Posterior vena cava (tissue), 2 donors: ENCODE results near the gene BAZ2A. TPM values are rescaled to one million over a fixed set of nuclear protein-coding genes. Genes with fewer than 3 reads are reported as not detected.

Source experiments
- DNase-seq: peaks from one replicate; pipeline ENCODE4 v3.0.0-alpha.2; 2020; ENCODE audit warnings: low spot score
- intact Hi-C, 2 donors: fragments of 100-400 bp; cut with DNase I; formaldehyde crosslinking; loops; one replicate each; pipeline versions ENCODE4 v1.14.1 to v1.14.2; 2022 to 2023
- total RNA-seq, 2 donors: library from RNA; stranded (reverse); fragmentation: NEBNext Ultra II Directional; extraction: Animal tissue kit (Norgen Biotek cat#: 25700); gene quantifications; one replicate each; pipeline ENCODE4 v1.2.1, GENCODE V29; 2021
- donor health status: DM: yes; HTN: yes; CAD: no.
- donor health status: DM: yes; HTN: yes; CAD: no.

Gene BAZ2A
- total RNA-seq, 2 donors from 2014 or later, result 48.7 to 66.3 TPM

DNA sequence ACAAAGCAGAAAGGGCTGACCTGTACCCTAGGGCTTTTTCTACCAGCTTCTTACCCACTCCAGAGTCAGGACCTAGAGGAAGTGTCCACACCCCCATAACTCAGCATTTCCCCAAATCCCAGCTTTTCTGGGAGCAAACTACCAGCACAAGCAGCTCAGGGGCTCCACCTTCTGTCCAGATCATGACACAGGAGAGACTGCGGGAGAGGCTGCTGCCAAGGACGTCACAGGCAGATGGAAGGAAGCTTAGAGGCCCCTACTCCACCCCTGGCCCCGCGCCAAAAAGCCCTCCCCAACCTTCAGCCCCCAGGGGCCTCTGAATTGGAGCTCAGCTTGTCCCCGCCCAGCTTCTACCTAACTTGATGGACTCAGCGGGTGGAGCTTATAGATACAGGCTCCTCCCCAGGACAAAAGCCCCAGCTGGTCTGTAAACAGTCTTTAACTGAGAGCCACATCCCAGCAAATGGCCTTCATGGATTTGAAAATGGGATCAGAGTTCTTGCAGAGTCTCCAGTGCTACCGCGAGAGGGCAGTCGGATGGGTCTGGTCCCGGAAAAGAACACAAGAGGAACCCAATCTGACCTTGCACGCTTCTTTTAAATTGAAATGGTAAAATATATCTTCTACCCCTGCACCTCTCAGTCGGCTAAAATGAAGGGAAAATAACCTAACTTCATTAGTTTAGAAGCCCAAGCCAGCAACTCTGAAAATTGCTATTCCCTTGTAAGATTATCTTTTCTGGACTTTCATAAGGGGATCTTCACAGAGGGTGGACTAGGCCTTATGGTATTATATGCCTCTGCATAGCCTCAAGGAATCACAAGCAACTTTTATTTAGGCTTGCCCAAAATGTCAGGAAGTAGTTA, 6.8 kb upstream of the BAZ2A start:
- intact Hi-C loops, result loop anchor here in 1 of 2 donors (5.0 kb wide), 1 partner anchor 115 kb away; the partner anchor contains the start of gene RBMS2
- peak; percentile 99 for DNase-seq

DNA sequence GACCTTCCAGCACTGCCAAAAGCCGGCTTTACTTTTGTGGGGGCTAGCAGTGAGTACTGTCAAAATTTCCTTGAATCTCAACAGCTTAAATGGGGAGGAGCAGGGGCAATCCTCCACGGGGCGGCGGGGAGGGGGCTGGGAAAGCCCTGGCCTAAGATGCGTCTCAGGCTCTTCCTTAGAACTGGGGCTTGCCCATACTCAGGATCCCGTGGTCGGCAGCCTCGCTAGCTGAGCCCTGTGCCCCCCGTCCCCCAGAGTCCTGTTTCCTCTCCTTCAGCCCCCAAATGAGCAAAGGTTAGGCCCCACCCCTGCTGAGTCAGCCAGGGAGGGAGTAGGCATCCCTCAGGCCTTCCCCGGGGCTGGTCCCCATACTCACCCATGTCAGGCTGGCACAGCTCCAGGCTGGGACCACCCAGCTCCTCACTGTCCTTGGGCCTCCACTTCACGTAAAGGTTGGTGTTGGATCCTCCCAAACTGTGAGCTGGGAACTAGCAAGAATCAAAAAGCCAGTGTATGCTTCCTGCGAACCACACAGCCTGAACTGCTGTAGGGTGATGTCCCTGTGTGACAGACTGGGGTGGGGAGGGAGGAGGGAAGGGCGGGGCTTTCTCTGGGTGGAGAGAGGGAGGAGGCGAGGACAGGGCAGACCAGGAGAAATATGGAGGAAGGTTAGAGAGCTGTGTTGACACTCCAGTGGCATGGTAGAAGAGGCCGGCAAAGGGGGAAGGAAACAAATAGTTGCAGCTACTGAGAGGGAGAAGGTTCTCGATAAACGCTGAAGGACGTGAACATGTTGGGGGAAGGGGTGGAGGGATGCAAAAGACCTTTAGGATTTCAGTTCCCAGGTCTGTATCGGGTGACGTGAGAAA, 5.9 kb upstream of the BAZ2A start:
- intact Hi-C loops, result loop anchor here in 1 of 2 donors (5.0 kb wide), 1 partner anchor 114 kb away; the partner anchor contains the start of gene RBMS2
- DNase-seq, result peak; percentile 93

DNA sequence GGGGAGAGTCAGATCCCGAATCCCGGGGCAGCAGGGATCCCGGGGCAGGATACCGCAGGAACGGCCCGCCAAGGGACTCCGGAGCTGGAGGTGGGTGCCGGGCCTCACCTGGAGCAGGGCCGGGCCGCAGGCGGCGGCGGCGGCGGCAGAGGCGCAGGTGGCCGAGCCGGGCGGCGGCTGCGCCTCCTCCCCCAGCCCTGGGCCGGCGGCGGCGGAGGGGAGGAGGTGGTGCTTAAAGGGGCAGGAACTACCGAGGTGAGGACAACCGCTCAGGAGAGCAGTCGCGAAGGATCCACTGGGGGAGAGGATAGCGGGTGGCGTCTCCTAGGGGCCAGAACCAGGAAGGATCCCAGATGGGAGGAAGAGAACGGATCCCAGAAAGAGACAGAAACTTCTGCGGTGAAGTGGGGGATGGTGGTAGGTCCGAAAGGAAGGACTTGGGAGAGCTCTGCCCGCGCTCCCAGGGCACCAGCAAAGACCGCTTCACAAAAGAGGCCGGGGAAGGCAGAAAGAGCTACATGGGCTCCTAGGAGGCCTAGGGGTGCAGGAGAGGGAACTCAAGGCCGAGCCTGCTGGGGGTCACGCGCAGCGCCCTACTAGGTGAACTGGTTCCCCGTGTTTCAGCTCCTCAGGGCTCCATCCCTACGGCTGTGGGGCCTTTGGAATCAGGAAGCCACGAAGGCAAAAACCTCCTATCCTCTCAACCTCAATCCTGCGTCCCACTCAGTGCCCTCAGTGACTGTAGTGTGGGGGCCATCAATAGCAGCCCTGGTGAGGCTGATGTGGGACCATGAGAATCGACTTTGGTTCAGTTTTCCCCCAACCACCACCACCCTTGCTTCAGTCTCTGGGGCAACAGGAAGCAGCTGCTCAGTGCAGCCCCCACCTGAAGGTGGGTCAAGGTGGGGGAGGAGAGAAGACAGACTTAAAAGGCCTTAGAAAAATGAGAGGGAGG, 5.0 kb upstream of the BAZ2A start:
- DNase-seq, result peak; percentile 87

DNA sequence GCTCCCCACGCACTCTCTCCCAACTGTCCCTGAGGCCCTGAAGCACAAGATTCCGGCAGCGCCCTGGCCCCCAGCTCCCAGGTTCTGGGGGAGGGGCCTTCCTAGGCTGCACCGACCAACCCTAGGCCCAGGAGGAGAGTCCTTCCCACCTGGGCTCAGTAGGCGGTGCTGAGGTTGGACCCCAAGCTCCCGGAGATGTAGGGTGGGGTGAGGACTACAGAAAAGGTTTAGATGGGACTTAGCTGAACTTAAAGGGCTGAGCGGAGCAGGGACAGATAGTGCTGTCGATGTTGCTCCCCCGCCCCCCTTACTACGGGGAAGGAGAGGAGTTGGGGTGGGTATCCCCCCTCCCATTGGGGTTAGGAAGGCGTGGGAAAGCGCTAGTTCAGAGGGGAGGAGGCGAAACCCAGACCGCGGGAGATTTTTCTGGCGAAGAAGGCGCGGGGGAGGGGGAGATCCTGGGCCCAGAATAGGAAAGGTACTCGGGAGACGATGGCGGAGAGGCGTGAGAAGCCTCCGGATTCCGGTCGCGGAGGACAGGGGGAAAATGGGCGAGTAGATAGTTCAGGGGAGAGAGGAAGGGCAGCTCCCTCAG, 4.2 kb upstream of the BAZ2A start:
- peak; percentile 72 for DNase-seq
- intact Hi-C loops, result no loop called here

More for the DNA sequence above, 5.0 kb upstream of the BAZ2A start:
- intact Hi-C loops, result loop anchor here in 1 of 2 donors (5.0 kb wide), 1 partner anchor 113 kb away; the partner anchor contains the start of gene RBMS2

DNA sequence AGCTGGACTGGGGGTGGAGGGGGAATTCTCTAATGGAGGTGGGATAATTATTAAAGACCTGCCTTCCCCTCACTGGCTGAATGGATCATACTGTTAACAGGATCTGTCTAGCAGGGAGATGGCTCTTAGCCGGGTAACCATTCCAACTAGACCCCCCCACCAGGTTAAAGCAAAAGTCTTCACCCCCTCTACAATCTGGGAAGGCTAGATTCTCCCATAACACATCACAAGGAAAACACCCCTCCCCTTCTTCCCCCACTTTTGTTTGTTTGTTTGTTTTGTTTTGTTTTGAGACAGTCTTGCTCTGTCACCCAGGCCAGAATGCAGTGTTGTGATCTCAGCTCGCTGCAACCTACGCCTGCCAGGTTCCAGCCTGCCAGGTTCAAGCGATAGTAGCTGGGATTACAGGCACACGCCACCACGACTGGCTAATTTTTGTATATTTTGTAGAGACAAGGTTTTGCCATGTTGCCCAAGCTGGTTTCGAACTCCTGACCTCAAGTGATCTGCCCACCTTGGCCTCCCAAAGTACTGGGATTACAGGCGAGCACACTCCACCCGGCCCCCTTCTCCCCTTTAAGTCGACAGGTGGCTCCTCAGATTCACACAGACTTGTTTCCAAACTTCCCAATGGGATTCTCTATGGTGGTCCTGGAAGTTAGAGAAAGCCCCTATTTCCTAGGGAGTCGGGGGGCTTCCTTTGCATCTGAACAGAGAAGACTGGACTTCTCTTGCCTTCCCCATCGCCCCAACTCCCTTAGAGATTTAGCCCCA, 3.5 kb upstream of the BAZ2A start:
- intact Hi-C loops, result no loop called here
- no peak for DNase-seq

DNA sequence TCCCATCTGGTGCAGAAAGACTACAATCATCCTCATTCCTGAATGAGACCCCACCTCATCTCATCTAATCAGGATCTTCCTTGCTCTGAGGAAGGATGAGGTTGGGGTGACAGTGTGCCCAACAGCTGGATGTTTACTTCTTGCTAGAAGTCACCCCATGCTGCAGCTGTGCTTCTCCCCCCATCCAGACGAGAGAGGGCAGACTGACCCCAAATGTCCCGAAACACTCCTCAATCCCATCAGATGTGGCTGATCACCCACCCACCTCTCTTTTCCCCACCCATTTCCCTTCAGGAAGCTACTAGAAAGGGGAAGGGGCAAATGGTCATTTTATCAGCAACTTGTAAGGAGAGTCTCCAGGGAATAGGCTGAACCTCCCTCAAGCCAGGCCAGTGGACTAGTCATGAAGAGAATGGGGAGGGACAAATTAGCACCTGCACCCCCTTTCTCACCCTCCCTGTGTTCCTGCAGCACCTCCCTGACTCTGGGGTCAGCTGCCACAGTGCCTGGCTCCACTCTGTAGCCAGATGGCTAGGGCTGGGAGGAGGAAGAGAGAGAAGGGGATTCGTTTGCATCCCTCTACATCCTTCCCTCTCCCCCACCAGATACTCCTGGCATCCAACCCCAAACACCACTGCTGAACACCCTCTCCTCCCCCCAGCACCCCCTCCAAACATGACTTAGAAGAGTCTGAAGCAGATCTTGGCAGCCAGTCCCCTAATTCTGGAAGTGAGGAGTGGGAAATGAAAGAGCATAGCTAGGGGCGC, 2.8 kb upstream of the BAZ2A start:
- intact Hi-C loops, result no loop called here

DNA sequence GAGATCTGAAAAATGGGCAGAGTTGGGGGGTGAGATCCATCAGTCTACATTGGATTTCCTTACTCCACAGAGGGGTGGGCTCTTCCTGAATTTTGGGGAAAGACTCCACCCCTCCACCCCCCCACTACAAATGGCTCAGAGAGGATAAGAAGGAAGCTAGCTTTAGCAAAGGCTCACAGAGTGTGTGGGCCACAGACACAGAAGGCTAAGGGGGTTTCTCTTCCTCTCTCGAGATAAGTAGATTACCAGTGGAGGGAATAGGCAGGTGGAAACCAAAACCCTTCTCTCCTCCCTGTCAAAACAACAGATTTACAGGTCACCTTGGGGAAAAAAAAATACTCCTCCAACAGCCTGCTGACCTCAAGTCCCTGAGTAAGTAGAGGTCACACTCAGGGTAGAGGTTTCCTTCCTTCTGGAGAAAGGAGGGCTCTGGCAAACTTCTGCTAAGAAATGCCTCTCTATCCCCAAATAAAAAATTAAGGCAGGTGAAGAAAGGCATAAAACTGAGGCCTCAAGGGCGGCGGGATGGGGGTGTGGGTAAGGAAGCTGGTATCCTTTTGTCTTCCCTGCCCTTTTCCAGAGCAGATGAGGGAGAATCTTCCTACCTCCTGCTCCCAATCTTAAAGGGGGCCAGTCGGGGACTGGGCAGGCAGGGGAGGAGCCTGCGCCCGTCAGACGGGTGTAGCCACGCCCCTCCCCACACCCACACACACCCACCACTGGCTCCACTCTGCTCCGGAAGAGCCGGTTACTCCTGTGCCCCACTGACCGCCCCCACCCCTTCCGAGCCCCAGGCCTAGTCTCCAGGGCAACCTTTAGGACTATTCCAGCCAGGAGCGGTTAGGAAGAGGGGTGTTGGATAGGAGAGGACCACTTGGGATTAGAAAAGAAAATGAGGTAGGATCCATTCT, 1.9 kb upstream of the BAZ2A start:
- intact Hi-C loops, result no loop called here
- DNase-seq, result peak; percentile 86

More for the DNA sequence above, 2.8 kb upstream of the BAZ2A start:
- no peak for DNase-seq

DNA sequence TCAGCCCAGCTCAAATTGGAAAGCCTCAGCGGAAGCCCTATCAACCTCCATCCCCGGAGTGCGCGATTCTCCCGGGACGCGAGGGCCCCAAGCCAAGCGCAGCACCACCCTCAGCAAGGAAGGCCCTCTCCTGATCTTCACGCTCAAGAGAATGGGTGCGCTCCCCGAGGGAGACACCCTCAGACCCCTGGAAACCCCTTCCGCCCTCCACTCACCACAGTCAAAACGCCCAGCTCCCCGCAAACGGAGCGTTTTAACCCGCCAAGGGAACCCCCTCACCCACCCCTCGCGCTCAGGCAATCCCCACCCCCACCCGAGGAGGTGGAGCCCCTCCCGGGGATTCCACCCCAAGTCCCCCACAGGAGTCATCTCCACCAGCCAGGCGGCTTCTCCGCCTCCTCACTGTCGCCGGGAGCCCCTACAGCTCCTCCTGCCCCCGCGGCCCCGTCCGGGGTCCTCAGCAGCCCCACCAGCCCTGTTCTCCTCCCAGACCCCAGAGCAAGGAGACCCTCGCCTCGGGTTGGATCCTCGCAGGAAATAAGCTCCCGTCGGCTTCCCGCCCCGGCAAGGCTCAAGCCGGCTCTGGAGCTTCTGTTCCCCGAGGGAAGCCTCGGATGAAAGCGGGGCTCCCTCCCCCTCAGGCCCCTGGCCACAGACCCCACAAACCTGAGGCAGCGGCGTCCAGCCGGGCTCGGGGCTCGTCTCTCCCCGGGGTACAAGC, 507 bp downstream of the BAZ2A start:
- no peak for DNase-seq
- intact Hi-C loops, result no loop called here

DNA sequence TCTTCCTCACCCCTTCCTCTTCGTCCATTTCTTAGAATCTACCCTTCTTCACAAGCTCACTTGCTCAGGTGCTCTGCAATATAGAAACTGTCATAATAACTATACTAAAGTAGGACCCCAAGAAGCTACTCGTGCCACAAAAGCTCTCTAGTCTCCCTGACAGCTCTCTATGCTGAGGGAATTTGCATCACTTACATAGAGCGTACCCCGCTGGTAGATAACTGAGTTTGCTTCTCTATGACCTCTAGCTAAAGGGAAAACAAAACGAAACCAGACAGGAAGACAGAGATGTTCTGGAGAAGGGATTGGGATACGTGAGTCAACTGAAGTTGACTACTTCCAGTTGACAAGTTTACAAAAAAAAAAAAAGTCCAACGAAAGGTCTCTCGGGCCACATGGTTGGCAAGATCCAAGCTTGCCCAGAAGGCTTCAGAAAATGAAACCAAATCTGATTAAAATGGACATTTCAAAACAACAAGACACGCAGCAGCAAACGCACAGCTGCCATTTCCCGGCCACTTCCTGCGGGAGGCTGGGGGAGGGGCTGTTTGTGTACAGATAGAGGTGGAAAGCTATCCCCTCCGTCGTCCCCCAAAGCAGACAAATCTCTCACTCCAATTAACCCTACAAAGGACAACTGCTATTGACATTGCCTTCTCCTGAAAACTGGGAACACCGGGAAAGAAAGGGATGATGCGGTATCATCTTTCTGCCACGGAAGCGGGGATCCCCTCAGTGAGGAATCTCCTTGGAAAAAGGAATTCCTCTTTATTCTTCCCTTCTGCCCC, 1.3 kb downstream of the BAZ2A start:
- peak; percentile 87 for DNase-seq
- intact Hi-C loops, result no loop called here

DNA sequence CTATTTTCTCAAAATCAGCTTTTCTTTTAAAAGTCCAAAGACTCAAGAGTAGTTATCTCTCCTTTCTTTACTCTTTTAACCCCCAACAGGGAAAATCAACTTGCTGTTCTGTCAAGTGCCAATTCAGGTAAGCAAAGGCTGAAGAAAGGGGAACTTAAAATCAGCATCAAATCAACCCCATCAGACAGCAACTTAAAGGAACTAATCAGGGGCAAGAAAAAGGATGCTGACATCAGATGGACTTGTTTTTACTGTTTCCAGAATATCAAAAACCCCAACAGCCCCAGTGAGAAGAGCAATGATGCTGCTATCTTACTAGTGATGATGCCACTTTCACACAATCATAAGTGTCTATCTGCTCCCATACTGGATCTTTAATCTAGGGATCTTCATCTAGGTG, 3.4 kb downstream of the BAZ2A start:
- intact Hi-C loops, result no loop called here
- no peak for DNase-seq

DNA sequence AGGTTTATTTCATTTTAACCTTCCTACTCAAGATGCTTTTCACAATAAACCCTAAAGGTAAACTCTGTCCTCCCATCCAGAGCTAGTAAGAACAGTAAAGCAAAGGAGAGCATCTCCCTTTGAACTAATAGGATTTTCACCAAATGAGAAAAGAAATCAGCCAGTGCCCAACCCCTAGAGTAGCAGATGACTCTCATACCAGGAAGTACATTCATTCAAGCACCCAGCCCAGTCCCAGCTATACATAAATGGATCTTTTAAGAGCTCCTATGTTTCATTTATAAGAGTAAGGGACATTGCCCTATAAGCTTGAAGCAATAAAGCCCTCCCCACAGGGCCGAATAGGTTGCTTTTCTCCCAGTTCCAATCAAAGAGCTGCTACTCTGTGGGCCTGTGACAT, 7.6 kb downstream of the BAZ2A start:
- no peak for DNase-seq
- intact Hi-C loops, result no loop called here

DNA sequence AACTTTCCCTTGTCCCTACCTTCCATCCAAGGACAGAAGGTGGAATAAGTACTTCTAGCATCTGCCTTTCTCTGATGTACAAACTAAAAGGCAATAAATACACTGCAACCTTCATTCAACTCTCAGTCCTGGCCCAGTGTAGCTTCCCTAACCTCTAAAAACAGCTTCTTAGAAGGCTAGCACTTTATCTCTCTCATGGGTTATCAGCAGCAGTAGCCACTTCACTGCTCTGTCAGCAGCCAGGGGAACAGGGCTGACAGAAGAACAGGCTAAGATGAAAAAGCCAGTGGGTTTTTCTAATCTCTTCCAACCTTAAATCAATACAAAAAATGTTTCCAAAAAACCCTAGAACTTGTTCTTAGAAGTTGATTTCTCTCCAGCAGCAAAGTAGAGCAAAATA, 13.2 kb downstream of the BAZ2A start:
- no peak for DNase-seq
- intact Hi-C loops, result no loop called here

DNA sequence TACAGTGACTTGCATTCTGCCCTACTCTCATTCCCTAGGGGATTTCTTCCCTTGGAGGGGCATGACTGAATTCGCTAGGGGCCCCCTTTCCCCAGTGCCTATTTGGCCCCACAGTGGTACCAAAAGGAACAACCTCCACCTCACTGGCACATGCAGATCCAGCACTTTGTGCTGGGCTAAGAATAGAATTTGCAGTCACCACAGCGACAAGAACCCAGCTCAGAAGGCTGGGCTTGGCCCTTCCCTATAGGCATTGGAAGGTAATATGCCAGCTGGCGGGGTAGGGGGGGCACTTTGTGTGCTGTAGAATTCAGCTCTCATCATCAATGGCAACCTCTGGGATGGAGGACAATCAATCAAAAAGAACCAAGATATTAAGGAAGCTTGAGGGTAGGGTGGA, 13.9 kb downstream of the BAZ2A start:
- DNase-seq, result no peak
- intact Hi-C loops, result no loop called here

DNA sequence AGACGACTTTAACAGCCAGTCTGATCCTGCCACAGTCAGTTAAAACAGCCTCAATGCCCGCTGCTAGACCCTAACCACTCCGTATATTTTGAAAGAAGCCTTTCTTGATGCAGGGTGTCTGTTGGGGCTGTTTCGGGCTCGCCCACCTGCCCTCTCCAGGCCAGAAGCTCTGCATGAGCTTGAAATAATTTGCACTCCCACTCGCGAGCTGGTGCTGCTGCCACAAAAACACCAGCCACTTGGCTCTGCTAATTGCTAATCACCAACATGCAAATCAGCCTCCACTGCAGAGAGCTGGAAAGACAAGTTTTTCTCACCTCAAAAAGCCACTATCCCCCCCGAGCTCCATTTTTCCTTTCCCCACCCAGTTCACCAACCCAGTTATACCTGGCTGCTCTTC, 15.5 kb downstream of the BAZ2A start:
- no peak for DNase-seq

DNA sequence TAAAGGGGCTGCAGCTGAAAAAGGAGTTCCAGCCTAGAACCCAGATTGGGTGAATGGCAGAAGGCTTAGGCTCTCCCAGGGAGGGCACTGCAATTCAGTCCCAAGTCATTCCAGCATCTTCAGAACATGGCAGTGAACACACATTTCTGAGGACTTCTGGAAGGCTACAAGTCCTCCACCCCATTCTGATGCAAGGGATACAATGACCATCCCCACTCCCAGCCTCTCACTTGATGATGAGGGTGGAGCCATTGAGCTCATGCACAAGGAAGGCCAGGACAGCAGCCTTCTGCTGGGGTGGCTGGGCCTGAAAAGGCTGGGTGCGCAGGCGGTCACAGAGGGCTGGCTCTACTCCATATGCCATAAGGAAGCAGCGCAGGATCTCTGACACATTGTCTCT, 25.8 kb downstream of the BAZ2A start:
- DNase-seq, result no peak
- intact Hi-C loops, result no loop called here

More for the DNA sequence above, 15.5 kb downstream of the BAZ2A start:
- intact Hi-C loops, result no loop called here
